ENCODE data around the gene USP7.

- TF ChIP-seq EZH2 (IDR thresholded peaks at IDR 0.05; ENCODE audit: low read length) (no peak), CTCF (optimal IDR thresholded peaks at IDR 0.05 in 1 of 3, IDR thresholded peaks at IDR 0.05 in 1 of 3, conservative IDR thresholded peaks at IDR 0.05 in 1 of 3; ENCODE audit: extremely low read depth in 1 of 3, insufficient read depth in 2 of 3, low read length in 3 of 3) (no peak)
Observed at GRCh38 chr16:8887952-8888560, 75.7 kb downstream of the USP7 start.
